Mesothelial cell of epicardium (in vitro differentiated cells): ENCODE data around the gene HOMER2. TPM values are rescaled to one million over a fixed set of nuclear protein-coding genes. Genes with fewer than 3 reads are reported as not detected.

Experiments used
- DNase-seq, 2 experiments: peaks; one replicate each; pipeline ENCODE4 v3.0.0; 2021; ENCODE audit warnings: low spot score in 2 of 2; ENCODE audit not compliant: unreplicated experiment in 2 of 2
- H3K27ac Mint-ChIP-seq: 2 replicates; pipeline ENCODE4 v1.8.0; 2021; ENCODE audit warnings: mixed read lengths
- H3K27me3 Mint-ChIP-seq: 2 replicates; pipeline ENCODE4 v1.8.0; 2021; ENCODE audit warnings: low read depth, mixed read lengths
- H3K36me3 Mint-ChIP-seq: 2 replicates; pipeline ENCODE4 v1.8.0; 2021; ENCODE audit warnings: mixed read lengths
- H3K4me1 Mint-ChIP-seq: 2 replicates; pipeline ENCODE4 v1.8.0; 2021; ENCODE audit warnings: mixed read lengths
- H3K4me3 Mint-ChIP-seq: 2 replicates; pipeline ENCODE4 v1.8.0; 2021; ENCODE audit warnings: mild to moderate bottlenecking, moderate library complexity, mixed read lengths
- H3K9me3 Mint-ChIP-seq: 2 replicates; pipeline ENCODE4 v1.8.0; 2021; ENCODE audit warnings: mixed read lengths
- total RNA-seq: library from RNA; stranded (reverse); gene quantifications from 3 replicates; pipeline ENCODE4 v1.2.1, GENCODE V29; 2021
- TF ChIP-seq, protein P1 (sequence below): fragments of 200-600 bp; sonication (generic); IDR thresholded peaks from one replicate; pipeline ENCODE4 v1.5.0; 2021; ENCODE audit warnings: antibody characterized with exemption; ENCODE audit not compliant: unreplicated experiment

The HOMER2 gene
- total RNA-seq, 1 donor from 2014 or later = 15.9 TPM

DNA sequence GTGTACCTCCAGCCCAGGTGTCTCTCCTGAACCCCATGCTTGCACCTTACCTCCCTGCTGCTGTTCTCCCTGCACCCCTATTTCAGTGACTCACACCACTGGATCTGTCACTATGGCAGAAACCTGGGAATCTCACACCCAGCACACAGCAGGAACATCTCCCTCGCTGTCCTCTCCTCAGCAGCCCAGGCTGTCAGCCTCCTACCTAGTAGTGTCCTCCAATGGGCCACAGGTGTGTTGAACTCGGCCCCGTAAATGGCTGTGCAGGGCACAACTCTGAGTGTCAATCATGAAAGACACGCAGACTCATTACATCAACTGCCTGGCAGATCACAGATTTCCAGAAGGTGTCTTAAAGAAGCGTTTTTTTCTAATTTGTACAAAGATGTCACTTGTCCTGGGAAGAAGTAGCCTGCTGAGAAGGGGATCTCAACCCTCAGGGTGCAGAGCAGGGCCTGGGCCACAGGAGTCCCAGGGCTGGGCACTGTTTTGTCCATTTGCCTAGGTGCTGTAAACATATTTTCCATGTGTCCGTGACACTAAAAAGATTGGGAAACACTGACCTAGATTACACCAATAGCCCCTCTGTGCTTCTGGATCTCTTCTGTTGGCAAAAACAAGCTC lies 33.8 kb downstream of the HOMER2 start:
- Mint-ChIP-seq H3K9me3 (no peaks in the 10 kb centered on the region), H3K27me3 (no peaks in the 10 kb centered on the region), H3K4me1 (no peaks in the 10 kb centered on the region), H3K36me3 (no peaks in the 10 kb centered on the region), H3K4me3 (no peak overlapping the region), H3K27ac (no peak overlapping the region)
- DNase-seq = no peak
- TF ChIP-seq, protein P1, sequence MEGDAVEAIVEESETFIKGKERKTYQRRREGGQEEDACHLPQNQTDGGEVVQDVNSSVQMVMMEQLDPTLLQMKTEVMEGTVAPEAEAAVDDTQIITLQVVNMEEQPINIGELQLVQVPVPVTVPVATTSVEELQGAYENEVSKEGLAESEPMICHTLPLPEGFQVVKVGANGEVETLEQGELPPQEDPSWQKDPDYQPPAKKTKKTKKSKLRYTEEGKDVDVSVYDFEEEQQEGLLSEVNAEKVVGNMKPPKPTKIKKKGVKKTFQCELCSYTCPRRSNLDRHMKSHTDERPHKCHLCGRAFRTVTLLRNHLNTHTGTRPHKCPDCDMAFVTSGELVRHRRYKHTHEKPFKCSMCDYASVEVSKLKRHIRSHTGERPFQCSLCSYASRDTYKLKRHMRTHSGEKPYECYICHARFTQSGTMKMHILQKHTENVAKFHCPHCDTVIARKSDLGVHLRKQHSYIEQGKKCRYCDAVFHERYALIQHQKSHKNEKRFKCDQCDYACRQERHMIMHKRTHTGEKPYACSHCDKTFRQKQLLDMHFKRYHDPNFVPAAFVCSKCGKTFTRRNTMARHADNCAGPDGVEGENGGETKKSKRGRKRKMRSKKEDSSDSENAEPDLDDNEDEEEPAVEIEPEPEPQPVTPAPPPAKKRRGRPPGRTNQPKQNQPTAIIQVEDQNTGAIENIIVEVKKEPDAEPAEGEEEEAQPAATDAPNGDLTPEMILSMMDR = no peak

DNA sequence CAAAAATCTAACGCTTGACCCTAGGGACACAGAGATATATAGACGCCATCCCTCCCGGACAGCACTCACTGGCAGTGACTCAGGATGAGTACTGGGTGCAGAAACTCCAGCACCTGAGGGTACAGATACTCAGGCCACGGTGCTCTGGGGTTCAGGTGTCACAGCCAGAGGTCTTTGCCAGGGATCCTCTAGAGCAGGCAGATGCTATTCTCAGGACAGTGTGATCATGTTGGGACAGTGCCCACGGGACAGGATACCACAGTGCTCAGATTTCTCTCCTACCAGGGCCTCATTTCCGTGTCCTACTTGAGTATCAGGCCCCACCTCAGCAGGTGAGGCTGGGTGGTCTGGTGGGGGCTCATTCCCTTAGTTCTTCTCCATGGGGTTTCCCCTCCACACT lies 34.4 kb downstream of the HOMER2 start:
- H3K27ac Mint-ChIP-seq = no peak overlapping the region
- no peak overlapping the region for H3K4me3 Mint-ChIP-seq
- H3K9me3 Mint-ChIP-seq = no peaks in the 10 kb centered on the region
- H3K27me3 Mint-ChIP-seq = no peaks in the 10 kb centered on the region
- H3K4me1 Mint-ChIP-seq = no peaks in the 10 kb centered on the region
- TF ChIP-seq, protein P1 = no peak
- no peaks in the 10 kb centered on the region for H3K36me3 Mint-ChIP-seq
- no peak for DNase-seq

DNA sequence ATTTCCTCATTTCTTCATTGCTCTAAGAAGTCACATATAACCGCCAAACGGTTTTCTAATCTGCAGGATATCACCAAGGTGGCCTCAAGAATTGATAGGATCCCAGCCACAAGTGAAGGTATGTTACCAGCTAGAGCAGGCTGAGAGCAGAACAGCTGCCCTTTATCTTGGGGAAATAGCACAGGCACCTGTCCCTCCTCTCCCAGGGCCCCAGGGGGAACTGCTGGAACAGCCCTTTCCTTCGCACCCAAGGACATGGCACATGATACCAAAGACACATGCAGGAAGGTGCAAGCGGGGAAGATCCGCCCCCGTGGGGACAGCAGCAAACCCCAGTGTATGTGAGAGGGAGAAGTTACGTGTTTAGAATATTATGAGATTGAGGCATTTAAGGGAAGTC lies 35.3 kb downstream of the HOMER2 start:
- Mint-ChIP-seq H3K9me3 (no peaks in the 10 kb centered on the region), H3K27me3 (no peaks in the 10 kb centered on the region), H3K4me1 (no peaks in the 10 kb centered on the region), H3K4me3 (no peak overlapping the region), H3K27ac (no peak overlapping the region), H3K36me3 (no peaks in the 10 kb centered on the region)
- TF ChIP-seq, protein P1 = no peak
- DNase-seq = no peak

DNA sequence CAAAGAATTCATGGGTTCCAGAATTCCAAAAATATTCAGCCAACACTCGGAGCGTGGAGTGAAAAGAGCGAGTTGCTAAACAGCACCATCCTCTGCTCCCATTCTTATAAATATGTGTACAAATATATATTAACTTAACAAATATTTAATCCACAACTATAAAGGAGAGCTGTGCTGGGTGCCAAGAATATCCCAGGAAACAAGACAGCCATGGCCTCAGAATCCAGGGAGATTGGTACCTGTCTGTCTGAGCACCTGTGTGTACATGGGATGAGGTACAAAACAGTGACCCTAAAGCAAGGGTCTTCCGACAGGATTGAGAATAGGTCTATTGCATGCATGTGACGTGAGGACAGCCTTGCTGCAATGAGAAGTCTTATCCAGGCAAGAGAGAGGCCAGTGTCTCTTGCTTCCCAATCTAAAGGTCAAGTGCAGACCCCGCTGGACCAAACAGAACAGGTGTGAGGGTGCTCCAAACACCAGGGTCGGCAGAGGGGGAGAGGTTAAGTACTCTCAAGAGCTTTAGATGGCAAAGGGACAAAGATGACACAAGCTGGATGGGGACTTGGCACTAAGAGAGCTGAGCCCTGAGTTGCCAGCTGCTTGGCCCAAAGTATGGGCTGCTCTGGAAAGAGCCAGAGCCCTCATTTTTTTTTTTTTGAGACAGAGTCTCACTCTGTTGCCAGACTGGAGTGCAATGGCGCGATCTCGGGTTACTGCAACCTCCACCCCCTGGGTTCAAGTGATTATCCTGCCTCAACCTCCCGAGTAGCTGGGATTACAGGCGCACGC lies 36.2 kb downstream of the HOMER2 start:
- Mint-ChIP-seq H3K36me3 (no peaks in the 10 kb centered on the region), H3K27me3 (no peaks in the 10 kb centered on the region), H3K27ac (no peak overlapping the region), H3K9me3 (no peaks in the 10 kb centered on the region), H3K4me3 (no peak overlapping the region), H3K4me1 (no peaks in the 10 kb centered on the region)
- DNase-seq = no peak
- TF ChIP-seq, protein P1 = no peak

DNA sequence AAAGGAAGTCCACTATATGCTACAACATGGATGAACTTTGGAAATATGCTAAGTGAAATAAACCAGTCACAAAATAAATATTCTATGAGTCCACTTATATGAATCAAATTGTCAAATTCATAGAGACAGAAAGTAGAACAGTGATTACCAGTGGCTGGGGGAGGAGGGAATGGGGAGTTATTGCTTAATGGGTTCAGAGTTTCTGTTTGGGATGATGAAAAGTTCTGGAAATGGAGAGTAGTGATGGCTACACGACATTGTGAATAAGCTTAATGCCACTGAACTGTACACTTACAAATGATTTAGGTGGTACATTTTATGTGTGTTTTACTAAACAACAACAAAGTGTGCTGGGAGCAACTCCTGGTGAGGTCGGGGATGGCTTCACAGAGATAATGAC lies 38.1 kb downstream of the HOMER2 start:
- Mint-ChIP-seq H3K4me3 (no peak overlapping the region), H3K27ac (no peak overlapping the region), H3K9me3 (peaks cover 2% of the 10 kb centered on the region), H3K36me3 (no peaks in the 10 kb centered on the region), H3K4me1 (no peaks in the 10 kb centered on the region), H3K27me3 (no peaks in the 10 kb centered on the region)
- TF ChIP-seq, protein P1 = no peak
- no peak for DNase-seq
